OCI-LY3 (cell line): ENCODE measurements around the gene GALNS.

Source experiments
- H2AFZ ChIP-seq: fragments of 200-600, 300-600 bp; shearing (Covaris generic); 2 replicates; pipeline ENCODE4 v1.6.0; 2014; ENCODE audit warnings: antibody characterized with exemption, low read depth, low read length
- H3K27ac ChIP-seq: fragments of 200-600, 300-600 bp; sonication (generic); 2 replicates; pipeline ENCODE4 v1.5.1; 2014; ENCODE audit warnings: mild to moderate bottlenecking, low read length, moderate library complexity, mixed read lengths
- H3K27me3 ChIP-seq: fragments of 200-600, 300-600 bp; sonication (generic); 2 replicates; pipeline ENCODE4 v1.6.1; 2014; ENCODE audit warnings: low read depth, low read length, mixed read lengths
- H3K36me3 ChIP-seq: fragments of 200-600, 300-600 bp; sonication (generic); replicated peaks from 2 replicates; pipeline ENCODE3; 2014; ENCODE audit warnings: low read depth, low read length, mixed read lengths
- H3K4me1 ChIP-seq: fragments of 300-600, 200-600 bp; sonication (generic); 2 replicates; pipeline ENCODE4 v1.6.1; 2014; ENCODE audit warnings: low read length, mixed read lengths
- H3K4me2 ChIP-seq: fragments of 200-600, 300-600 bp; sonication (generic); 2 replicates; pipeline ENCODE4 v1.6.1; 2014; ENCODE audit warnings: low read length, mixed read lengths
- H3K4me3 ChIP-seq: fragments of 300-600, 200-600 bp; sonication (generic); 2 replicates; pipeline ENCODE4 v1.5.1; 2014; ENCODE audit warnings: antibody characterized with exemption, mild to moderate bottlenecking, low read length, moderate library complexity
- H3K79me2 ChIP-seq: fragments of 300-600, 200-600 bp; shearing (Covaris generic); 2 replicates; pipeline ENCODE4 v1.6.1; 2014; ENCODE audit warnings: mild to moderate bottlenecking, low read length, mixed read lengths
- H3K9ac ChIP-seq: fragments of 300-600, 200-600 bp; shearing (Covaris generic); 2 replicates; pipeline ENCODE4 v1.6.0; 2014; ENCODE audit warnings: mild to moderate bottlenecking, low read length, moderate library complexity
- H3K9me3 ChIP-seq: fragments of 200-600, 300-600 bp; shearing (Covaris generic); 2 replicates; pipeline ENCODE4 v1.6.1; 2014; ENCODE audit warnings: low read length, mixed read lengths; ENCODE audit not compliant: insufficient read depth
- H4K20me1 ChIP-seq: fragments of 200-600, 300-600 bp; sonication (generic); 2 replicates; pipeline ENCODE4 v1.6.1; 2016; ENCODE audit warnings: low read length, mixed read lengths; ENCODE audit not compliant: insufficient read depth
- EZH2phosphoT487 ChIP-seq: fragments of 200-600 bp; shearing (Covaris generic); IDR thresholded peaks from 2 replicates; pipeline ENCODE4 v1.6.1; 2018; ENCODE audit warnings: antibody characterized with exemption, mixed run types, low read depth
- TF ChIP-seq, protein P1 (sequence below): fragments of 200-600, 300-600 bp; sonication (generic); IDR thresholded peaks from 2 replicates; pipeline ENCODE4 v1.5.1; 2014; ENCODE audit warnings: antibody characterized with exemption, low read length, low read depth

The GALNS gene

DNA sequence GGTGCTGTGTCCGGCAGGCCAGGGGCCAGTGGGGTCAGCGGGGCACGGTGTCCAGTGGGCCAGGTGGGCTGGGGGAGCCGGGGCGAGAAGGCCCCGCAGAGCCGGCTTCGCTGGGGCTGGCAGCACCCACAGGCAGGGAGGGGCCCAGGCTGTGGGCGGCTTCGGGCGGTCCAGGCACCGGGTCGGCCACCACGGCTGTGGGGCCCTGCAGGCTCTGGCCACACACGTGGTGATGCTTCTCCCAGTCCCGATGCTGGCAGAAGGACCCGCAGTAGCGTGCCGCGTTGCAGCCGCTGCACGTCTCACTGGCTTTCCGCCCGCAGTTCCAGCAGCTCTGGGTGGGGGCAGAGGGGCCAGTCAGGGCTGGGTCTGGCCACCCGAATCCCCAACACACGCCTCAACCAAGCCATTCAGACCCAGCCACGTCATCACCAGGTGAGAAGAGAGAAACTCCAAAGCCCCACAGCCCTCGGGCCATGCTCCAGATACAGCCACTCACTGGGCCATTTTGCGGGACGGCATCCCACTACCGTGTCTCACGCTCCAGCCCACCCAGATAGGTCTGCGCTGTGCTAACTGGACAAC lies 20.3 kb upstream of the GALNS start:
- Histone ChIP-seq H3K36me3 (peaks cover 41% of the 10 kb centered on the region), H3K27me3 (no peaks in the 10 kb centered on the region), H3K4me1 (no peaks in the 10 kb centered on the region), H3K79me2 (no peaks in the 10 kb centered on the region), H3K9me3 (no peaks in the 10 kb centered on the region), H3K27ac (no peak overlapping the region), H3K9ac (no peak overlapping the region), H4K20me1 (no peaks in the 10 kb centered on the region), H3K4me2 (no peak overlapping the region), H3K4me3 (no peak overlapping the region), H2AFZ (no peak overlapping the region)
- no peak for TF ChIP-seq EZH2phosphoT487
- TF ChIP-seq, protein P1, sequence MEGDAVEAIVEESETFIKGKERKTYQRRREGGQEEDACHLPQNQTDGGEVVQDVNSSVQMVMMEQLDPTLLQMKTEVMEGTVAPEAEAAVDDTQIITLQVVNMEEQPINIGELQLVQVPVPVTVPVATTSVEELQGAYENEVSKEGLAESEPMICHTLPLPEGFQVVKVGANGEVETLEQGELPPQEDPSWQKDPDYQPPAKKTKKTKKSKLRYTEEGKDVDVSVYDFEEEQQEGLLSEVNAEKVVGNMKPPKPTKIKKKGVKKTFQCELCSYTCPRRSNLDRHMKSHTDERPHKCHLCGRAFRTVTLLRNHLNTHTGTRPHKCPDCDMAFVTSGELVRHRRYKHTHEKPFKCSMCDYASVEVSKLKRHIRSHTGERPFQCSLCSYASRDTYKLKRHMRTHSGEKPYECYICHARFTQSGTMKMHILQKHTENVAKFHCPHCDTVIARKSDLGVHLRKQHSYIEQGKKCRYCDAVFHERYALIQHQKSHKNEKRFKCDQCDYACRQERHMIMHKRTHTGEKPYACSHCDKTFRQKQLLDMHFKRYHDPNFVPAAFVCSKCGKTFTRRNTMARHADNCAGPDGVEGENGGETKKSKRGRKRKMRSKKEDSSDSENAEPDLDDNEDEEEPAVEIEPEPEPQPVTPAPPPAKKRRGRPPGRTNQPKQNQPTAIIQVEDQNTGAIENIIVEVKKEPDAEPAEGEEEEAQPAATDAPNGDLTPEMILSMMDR: no peak

DNA sequence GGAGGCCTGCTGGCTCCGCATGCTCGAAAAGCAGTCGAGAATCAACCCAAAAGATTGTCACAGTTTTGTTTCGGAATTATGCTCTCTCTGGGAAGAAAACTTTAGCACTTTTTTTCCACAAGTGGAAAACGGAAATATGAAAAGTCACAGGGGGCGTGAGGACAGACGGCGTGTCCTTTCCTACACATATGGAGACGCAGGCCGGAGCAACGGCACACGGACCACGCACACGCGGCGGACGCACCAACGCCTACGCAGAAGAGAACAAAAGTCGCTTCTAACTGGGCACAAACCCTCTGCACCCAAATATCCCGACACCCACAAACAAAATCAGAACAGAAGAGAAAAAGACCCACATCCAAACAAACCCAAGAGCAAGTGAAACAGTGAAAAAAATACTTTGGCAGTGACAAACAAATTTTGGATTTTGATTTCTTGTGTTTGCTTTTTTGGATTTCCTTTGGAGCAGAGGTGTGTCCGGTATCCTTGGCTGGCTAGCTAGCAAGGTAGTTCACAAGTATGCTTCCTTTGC lies 19.0 kb upstream of the GALNS start:
- H3K36me3 ChIP-seq: peaks cover 30% of the 10 kb centered on the region
- H3K27me3 ChIP-seq: no peaks in the 10 kb centered on the region
- H3K4me3 ChIP-seq: no peak overlapping the region
- no peak overlapping the region for H3K9ac ChIP-seq
- no peaks in the 10 kb centered on the region for H3K79me2 ChIP-seq
- peaks cover 9% of the 10 kb centered on the region for H3K4me1 ChIP-seq
- no peak overlapping the region for H3K4me2 ChIP-seq
- no peaks in the 10 kb centered on the region for H4K20me1 ChIP-seq
- no peak overlapping the region for H3K27ac ChIP-seq
- H3K9me3 ChIP-seq: no peaks in the 10 kb centered on the region
- TF ChIP-seq, protein P1: no peak
- TF ChIP-seq EZH2phosphoT487: no peak
- no peak overlapping the region for H2AFZ ChIP-seq

DNA sequence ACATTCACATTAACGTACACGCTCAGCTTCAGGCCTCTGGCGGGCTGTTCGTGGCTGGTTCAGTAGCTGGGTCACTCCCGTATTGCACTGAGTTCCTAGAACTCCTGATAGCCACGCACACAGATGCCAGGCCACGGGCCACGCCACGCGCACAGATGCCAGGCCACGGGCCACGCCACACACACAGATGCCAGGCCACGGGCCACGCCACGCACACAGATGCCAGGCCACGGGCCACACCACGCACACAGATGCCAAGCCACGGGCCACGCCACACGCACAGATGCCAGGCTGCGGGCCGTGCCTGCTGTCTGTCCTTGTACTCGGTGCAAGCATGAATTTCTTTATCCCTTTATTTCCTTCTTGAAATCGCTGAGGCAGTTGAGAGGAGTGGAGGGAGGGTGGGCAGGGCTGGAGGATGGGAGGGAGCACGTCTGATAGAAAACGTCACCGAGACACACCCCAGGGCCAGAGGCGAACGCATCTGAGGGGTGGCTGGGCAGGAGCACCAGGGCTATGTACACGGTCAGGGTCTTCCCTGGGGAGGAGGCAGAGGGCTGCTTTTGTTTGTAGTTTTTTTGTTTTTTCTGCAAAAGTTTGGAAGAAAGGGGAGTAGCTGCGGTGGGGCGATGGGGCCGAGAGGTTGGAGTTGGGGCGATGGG lies 18.3 kb upstream of the GALNS start:
- no peaks in the 10 kb centered on the region for H3K27me3 ChIP-seq
- no peaks in the 10 kb centered on the region for H4K20me1 ChIP-seq
- H3K4me3 ChIP-seq: no peak overlapping the region
- no peak for TF ChIP-seq EZH2phosphoT487
- TF ChIP-seq, protein P1: no peak
- no peak overlapping the region for H3K27ac ChIP-seq
- H3K4me1 ChIP-seq: peaks cover 16% of the 10 kb centered on the region
- H3K4me2 ChIP-seq: no peak overlapping the region
- no peak overlapping the region for H3K9ac ChIP-seq
- H3K9me3 ChIP-seq: no peaks in the 10 kb centered on the region
- H3K79me2 ChIP-seq: no peaks in the 10 kb centered on the region
- no peak overlapping the region for H2AFZ ChIP-seq
- peaks cover 26% of the 10 kb centered on the region for H3K36me3 ChIP-seq

DNA sequence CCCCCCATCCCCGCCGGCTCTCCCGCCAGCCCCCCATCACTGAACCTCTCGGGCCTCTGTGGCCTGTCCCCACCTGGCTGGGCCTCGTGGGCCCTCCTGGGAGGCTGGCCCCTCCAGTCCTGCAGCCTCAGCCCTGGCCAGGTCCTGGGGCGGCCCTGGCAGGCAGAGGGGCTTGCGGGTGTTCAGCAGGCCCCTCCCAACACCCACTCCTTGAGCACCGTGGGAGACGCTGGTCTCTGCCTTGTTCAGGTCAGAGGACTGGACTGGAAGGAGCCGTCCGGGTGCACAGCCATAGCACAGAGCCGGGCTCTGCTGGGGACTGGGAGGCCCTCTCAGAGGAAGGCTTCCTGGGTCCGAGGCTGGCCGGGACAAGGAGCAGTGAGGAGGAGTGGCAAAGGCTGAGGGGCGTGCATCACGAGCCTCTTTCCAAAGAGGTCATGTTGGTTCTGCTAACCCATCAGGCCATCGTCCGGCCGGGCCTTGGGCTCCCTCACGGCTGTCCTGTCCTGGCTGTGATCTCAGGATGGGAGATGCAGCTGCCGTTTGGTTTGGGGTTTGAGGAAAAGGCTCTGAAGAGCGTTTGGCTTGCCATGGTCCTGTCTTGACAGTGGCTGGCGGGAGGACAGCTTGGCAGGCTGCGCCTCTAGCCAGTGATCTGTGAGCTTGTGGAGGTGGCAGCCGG lies 16.0 kb upstream of the GALNS start:
- Histone ChIP-seq H3K79me2 (no peaks in the 10 kb centered on the region), H3K9ac (no peak overlapping the region), H4K20me1 (no peaks in the 10 kb centered on the region), H3K9me3 (no peaks in the 10 kb centered on the region), H3K4me3 (no peak overlapping the region), H2AFZ (no peak overlapping the region), H3K27me3 (peaks cover 5% of the 10 kb centered on the region), H3K4me2 (no peak overlapping the region), H3K27ac (no peak overlapping the region), H3K4me1 (peaks cover 16% of the 10 kb centered on the region), H3K36me3 (peaks cover 19% of the 10 kb centered on the region)
- TF ChIP-seq, protein P1: no peak
- TF ChIP-seq EZH2phosphoT487: no peak
